NCI-H2196 (cell line): ENCODE data around the gene CTRB1.
"Not testable (repeated sequence)": the region's sequence is repeated elsewhere in the genome, so short reads cannot be mapped to it uniquely, and the experiment has no call there.

Experiments used
- DNase-seq: peaks from one replicate; lab custom pipeline; 2025; ENCODE audit not compliant: unreplicated experiment; lab: John Stamatoyannopoulos, UW

CTRB1 gene

DNA sequence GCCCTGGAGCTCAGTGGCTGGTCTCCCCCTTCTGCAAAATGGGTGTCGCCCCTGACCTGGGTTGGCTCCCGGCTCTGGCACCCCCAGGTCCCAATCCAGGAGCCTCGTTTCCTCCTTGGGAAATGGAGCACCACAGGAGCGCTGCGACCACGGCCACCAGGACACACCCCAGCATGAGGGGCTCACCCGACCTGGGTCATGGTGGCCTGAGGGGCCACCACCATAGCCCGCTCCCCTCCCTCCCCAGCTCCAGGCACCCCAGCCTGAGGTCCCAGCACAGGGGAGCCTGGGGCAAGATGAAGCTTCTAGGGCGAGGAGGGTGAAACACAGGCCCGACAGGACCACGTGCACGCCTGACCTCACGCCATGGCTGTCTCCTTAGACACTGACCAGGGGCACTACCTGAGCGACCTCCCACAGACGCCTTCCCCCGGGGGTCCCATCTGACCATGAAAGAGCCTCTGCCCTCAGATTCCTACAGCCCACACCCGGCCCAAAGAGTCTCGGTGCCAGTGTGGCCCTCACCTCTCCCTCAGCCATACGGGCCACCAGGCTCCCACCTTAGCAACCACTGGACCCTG is 20.8 kb downstream of the CTRB1 start:
- no peak for DNase-seq

DNA sequence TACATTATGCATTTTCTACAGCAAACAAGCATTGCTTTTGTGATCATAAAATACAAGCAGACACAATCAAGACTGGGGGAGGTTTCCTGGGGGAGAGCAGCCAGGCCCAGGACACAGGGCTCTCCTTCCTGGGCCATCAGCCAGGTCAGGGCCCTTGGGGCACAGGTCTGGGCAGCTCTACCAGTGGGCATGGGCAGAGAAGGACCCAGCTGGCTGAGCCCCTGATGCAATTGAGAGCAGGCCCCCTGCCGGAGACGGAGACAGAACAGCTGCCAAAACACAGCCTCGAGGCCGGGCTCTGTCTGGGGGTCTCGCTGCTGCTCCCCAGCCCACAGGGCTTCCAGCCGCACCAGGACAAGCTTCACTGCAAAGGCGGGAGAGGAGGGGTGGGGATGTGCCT is 21.8 kb downstream of the CTRB1 start:
- DNase-seq = not testable (repeated sequence)

DNA sequence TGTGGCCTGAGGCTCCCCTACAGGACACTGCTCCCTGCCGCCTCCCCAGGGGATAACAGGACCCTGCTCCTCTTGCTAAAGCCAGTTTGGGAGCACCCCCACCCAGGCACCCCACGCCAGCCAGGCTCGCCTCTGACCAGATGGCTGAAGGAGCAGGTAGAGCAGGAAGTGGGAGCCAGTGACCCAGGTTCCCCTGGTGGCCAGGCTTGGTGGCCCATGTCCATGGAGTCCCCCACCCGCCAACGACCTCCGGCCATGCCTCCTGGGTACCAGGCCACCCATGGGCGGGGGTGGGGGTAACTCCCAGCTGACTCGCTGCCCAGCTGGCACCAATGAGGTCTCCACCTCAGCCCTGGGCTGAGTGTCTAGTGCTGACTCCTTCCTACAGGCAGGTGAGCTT is 22.6 kb downstream of the CTRB1 start:
- DNase-seq = no peak

DNA sequence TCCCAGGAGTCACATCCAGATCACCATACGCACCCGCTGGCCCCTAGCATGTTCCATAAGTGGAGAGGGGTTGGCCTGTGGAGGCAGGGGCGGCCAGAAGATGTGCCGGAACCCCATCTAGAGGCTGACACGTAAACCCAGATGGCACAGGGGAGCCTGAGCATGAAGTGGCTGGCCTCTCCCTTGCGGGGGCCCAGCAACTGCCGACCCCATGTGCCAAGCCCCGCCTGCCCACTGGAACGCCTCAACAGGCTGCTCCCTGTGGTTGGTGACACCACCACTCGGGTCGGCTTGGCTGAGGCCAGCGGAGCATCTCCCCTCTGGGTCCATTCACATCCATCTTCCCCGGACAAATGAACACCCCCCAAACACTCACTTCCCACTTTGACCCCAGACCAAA is 23.2 kb downstream of the CTRB1 start:
- DNase-seq = no peak

DNA sequence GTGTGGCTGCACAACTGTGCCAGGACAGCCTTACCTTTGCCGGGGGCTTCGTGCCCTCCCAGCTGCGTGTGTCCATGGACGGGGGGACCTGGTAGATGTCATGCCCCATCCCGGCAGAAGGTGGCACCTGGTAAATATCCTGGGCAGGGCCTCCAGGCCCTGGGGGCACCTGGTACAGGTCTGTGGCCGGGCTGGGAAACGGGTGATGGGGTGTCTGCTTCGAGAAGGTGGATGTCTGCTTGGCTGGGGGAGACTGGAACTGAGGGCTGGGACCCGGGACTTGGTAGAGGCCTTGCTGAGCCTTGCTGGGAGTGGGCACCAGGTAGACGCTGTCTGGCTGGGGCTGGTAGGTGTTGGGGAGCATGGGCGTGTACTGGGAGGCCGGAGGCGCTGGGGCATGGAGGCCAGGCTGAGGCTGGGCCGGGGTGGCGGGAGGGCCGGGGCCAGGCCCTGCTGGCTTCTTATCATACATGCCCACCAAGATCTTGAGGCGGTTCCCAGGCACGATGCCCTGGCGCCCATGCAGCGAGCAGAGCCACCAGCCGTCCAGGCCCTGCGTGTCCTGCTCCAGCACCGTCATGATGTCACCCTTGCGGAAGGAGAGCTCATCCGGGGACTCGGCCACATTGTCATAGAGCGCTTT is 23.8 kb downstream of the CTRB1 start:
- DNase-seq = not testable (repeated sequence)

DNA sequence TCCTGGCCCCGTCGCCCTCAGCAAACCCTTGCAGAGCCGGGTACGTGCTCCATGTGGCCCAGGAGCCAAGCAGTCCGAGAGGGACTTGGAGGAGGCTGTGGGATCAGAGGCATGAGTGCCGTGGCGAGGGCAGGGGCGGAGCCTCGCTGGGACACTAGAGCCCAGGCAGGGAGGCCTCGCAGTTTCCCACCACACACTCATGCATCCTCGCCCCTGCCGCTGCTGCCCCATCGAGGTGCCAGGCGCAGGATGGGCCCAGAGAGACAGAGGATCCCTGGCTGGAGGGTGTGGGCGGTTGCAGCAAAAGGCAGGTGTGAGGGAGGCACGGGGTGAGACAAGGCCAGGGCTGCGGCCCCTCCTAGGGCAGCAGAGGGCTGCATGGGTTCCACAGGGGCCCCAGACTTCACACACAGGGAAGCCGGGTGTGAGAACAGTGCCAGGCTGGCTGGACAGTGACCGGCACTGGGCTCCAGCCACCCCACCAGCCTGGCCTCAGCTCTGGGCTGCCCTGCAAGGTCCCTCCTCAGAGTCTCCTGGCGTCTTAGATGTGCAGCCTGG is 25.0 kb downstream of the CTRB1 start:
- DNase-seq = no peak

DNA sequence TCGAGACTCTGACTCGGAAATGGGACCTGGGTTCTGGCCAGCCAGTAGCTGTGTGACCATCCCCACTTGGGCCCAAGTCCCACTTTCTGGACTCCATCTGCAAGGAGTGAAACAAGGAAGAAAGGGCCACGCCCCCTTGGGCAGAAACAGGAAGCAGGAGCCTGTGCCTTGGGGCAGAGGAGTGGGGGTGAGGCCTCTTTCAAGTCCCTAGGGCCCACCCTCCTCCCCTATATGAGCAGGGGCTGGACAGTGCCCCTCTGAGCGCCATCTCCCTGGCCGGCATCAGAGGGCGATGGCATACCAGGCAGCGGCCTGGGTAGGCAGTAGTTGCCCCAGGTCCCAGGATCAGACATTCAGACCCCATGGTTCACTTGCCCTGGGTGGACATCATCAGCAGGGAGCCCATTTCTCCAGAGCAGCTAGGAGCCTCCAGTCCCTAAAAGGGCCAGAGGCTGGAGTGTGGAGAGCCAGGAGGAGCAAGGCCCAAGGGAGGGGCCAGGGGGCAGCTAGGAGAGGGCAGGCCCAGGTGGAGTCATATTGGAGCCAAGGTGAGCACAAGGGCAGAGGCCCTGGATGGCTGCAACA is 25.5 kb downstream of the CTRB1 start:
- DNase-seq = no peak

DNA sequence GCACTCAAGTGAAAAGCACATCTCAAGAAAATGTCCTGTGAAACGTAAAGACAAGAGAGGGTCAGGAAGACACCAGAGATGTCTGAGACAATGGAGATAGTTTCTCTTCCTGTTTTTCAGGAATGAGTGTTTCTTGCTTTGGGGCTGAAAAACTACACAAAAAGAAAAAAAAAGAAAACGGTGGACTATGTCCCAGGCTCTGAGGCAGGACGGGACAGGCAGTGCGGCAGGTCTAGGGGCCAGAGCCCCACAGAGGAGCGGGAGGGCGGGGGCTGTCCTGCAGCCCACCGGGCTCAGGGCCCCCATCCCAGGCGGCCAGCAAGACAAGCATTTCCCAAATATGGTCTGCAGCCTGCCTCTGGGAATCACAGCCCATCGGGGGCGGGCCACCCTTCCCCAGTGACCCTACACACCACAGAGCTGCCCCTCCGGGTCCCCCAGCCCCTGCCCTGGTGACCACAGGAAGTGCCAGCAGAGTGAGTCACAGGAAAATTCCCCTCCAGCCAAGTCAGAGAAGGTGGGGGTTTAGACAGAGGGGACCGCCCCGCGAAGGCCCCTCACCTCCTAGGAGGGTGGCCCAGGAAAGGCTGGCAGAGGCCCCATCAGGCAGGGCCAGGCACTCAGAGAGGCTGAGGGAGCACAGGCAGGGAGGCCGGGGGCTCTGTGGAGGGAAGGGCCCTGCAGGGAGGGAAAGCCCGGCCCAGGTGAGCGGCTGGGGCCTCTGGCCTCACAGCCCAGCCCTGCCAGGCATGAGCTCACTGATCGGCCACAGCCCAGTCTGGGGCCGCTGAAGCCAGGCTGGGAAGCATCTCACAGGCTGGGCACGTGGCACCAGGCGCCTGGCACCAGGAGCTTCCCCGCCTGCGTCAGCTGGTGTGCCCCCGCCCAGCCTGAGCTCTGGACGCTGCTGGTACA is 26.3 kb downstream of the CTRB1 start:
- peak; percentile 14 for DNase-seq

DNA sequence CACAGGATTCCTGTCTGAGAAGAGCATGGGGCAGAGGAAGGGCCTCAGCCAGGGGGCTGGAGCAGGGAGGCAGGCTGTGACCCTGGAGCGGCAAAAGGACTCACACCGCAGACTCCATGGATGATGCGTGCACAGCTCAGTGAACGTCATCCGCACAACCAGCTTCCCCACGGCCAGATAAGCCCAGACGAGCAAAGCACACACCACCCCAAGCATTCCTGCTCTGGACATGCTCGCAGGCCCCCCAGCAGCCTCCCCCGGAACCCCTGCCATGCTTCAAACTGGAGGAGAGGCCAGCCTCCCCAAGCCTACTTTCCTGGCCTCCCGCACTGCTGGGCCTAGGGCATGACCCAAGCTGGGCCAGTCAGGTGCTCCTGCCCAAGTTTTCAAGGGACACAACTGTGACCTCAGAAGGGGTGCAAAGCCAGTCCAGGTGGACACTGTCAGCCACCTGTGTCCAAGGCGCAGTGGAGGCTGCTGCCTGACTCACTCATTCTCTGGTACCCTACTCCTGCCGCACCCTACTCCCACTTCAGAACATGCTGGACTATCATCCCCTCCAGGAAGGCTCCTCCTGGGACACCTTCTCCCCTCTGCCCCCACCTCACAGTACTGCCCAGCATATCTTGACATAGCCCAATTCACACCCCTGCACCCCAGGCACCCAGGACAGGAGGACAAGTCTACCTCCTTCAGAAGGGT is 27.9 kb downstream of the CTRB1 start:
- DNase-seq = no peak

DNA sequence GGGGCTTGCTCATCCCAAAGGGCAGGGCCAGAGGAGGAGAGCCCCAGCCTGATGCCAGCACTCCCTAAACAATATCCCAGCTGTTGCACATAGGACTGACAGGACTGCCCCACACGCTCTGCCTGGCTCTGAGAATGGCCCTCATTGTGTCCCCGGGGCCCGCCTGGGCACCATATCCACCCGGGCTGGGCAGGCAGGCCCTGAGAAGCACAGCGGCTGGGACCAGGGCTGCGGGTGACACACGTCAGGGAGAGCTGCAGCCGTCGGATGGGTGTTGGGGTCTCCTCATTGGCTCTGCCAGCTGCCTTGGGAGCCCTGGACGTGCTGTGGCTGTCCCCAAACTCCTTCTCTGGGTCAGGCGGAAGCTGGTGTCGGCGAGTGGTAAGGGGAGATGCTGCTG is 28.5 kb downstream of the CTRB1 start:
- no peak for DNase-seq

DNA sequence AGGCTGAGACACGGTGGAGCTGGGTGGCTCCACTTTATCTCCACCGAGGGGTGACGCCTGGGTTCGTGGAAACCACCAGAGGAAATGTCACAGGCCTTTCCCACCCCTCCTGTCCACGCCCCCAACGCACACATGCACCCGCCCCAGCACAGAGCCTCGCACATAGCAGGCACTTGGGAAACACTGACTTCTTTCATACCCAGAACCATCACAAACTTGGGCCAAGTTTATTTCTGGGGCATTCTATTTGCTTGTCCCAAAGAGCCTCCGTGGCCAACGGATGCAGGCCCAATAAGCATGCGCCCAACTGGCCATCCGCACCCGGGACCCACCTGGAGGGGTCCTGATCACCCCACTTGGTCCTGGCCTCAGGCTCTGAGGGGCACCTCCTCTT is 29.4 kb downstream of the CTRB1 start:
- no peak for DNase-seq

DNA sequence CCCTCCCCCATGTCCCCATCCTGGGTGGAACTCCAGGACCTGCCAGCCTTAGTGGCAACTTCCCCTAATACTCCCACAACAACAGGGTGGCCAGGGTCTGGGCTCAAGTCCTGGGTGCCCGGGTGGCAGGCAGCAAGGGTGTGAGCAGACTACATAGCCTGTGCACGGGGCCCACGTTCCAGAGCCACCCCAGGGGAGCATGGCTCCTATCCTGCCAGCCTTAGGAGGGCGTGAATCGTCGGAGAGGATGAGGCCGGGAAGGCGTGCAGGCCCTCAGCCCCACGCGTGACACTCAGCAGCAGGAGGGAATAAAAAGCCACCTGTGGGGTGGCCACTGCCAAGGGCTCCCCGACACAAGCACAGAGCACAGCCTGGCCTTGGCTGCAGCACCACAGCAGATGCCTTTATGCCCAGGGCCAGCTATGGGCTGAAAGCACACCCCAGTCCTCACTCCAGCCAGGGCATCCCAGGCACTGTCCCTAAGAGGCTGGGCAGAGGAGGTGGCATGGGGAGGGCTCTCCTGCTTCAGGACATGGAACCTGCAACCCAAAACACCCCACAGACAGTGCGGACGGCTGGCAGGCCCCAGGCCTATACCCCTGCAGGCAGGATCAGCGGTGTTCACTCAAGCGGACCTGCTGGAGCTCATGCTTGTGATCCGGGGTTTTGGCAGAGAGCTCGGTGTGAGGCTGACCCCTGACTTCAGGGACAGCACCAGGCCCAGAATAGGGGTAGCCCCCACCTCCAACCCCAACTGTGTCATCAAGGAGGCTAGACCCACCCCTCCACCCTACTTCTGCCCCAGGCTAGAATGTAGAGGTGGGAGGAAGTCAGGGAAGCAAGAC is 30.0 kb downstream of the CTRB1 start:
- DNase-seq = no peak

DNA sequence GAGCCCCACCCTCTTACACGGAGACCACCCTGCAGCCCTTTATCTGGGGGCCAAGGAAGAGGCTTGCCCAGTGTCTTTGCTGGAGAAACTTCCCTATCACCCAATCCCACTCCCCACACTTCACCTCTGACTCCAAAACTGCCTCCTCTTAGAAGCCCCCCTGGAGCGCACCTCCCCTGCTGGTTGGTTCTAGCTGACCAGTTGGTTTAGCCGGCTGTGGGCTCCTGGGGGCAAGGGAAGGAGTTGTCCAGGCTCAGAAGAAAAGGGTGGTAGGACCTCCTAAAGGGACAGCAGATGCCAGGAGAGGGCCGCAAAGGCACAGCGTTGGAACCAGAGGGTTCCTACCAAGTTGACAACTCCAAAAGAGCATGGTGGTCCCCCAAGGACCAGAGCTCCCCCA is 30.7 kb downstream of the CTRB1 start:
- DNase-seq = no peak

DNA sequence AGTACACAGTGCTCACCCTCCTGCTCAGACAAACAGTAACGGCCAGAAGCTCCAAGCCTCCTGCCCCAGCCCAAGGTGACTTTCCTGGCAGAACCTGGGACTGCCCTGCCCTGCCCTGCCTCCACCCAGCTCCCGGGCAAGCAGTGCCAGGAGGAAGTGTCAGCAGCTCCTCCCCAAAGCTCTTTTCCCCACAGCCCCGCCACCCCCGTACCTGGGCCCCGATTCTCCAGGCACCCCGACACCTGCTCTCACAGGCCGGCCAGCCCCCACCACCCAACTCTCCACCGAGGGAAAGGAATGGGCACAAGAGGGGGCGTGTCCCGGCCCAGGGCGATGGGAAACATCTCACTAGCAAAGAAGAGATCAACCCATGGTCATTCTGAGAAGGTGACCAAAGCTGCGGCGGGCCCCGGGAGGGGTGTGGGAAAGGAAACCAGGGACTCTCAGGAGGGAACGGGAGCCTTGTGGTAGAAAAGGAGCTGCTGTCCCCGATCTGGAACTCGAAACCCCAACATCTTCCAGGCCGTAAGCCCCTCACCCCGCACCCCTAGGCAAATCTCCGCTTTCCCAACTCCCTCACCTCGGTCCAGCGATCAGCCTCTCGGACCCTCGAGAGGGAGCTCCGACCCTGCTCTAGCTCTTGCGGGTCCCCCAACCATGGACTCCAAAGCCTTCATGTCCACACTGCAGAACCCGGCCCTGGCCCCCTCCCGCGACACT is 31.5 kb downstream of the CTRB1 start:
- DNase-seq = no peak

DNA sequence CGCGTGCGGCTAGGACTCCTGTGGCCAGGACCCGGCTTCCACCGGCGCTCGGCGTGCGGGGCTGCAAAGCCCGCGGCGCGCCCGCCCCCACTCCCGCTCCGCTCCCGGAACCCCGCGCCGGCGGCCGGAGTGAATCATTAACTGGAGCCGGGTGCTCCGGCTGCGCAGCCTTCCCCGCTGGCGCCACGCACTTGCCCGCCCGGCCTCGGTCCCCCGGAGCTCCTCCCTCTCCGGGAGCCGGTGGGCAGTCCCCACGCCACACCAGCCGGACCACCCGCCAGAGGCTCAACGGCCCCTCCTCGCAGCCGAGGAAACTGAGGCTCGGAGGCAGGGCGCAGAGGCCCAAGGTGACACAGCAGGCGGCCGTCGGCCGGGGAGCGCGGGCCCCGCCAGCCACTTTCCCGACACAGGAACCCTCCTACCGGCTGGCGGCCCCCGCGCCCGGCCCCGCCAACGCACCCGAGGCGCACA is 32.1 kb downstream of the CTRB1 start:
- no peak for DNase-seq

DNA sequence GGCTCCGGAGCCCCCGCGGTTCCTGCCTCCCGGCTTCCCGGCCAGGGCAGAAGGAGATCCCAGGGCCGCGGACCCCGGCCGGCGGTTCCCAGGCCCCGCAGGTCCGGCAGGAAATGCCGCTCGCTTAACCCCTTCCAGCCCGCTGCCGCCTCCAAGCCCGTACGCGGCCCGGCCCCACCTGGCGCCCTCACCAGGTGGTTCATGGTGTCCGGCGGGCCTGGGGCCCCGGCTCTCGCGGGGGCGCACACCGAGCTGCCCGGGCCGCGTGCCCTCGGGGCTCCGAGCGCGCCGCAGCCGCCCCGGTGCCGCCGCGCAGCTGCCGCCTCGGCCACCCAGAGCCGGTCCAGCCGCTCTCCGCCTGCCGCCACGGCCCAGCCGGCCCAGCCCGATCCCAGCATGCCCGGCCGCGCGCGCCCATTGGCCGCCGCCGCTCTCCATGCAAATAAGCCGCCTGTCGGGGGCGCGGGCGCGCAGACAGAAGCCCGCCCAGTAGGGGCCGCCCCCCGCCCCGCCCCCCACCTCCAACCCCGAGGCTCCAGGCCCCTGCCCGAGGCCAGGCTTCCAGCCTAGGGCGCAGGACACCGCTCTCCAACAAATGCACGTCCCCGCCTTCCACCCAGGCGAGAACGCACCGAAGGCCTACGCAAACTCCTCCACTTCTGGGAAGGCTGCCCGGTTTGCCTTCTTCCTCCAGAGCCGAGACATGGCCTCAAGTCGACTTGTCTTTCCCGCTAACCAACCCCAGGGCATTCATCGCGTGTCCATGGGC is 32.7 kb downstream of the CTRB1 start, which contains the start of gene BCAR1:
TSS of gene BCAR1 (minus strand) at position 345 of the 769 bp plus-strand sequence. CDS start at position 203, 142 bp downstream.
- peak; percentile 63 for DNase-seq

DNA sequence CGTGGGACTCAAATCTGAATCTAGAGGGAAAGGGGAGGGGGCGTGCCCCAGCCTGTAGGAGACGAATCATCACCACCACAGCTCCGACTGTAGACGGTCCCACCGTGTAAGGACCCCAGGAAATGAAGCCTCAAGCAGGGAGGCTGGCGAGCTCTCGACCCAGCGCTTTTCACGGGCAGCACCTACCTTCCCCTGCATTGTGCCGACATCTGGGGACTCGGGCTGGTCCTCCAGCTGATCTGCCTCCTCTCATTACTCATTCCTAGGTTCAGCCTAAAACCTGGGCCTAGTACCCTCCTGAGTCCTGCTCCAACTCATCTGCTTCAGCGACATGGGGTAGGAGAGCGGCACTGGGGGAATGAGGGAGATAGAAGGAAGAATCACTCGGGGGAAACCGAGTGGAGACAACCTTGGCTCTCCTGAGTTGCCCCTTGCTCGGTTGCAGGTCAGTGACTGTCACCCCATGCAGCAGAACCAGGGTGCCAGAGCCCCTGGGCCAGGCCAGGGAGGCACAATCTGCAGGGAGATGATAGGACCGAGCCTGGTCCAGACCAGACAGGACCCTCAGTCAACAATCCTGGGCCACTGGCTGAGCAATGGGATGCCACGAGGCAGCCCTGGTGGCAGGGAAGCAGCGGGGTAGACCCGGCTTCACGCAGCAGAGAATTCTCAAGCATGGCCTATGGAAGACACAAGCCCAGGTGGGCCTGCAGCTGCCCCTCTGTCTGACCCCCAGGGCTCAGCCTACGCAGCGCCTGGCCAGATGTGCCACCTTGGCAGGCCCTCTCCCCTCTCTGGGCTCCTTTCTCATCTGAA is 33.5 kb downstream of the CTRB1 start:
- no peak for DNase-seq
